A673 (cell line): ENCODE measurements around the gene UQCRFS1. TPM values are rescaled to one million over a fixed set of nuclear protein-coding genes. Genes with fewer than 3 reads are reported as not detected.

ENCODE experiments used
- BruUV-seq: library from RNA; stranded (reverse); fragments of 400-500 nt; replicated peaks from 2 replicates; lab custom pipeline; 2021; lab: Mats Ljungman, UMichigan
- CTCF ChIA-PET: fragments of 300-600 bp; sonication (Branson Sonifier 250); formaldehyde crosslinking; loops from one replicate; lab custom pipeline; 2022; ENCODE audit warnings: antibody characterized with exemption; lab: Charles Lee
- POLR2A ChIA-PET: fragments of 300-600 bp; sonication (Branson Sonifier 250); formaldehyde crosslinking; loops from one replicate; lab custom pipeline; 2022; ENCODE audit warnings: antibody characterized with exemption; ENCODE audit not compliant: low non-redundant PET; lab: Charles Lee
- DNase-seq: peaks from one replicate; pipeline ENCODE4 v3.0.0-alpha.2; 2015; ENCODE audit warnings: low spot score
- H3K27ac ChIP-seq: fragments of 200-600 bp; sonication (generic); 2 replicates; pipeline ENCODE4 v1.5.1; 2016; ENCODE audit warnings: mixed run types, low read depth, mild to moderate bottlenecking, mixed read lengths, antibody characterized with exemption, low read length; ENCODE audit not compliant: poor library complexity, severe bottlenecking
- H3K27me3 ChIP-seq: fragments of 200-600 bp; sonication (generic); replicated peaks from 2 replicates; pipeline ENCODE4 v1.6.1; 2017; ENCODE audit warnings: mixed run types, low read depth, mild to moderate bottlenecking, mixed read lengths, antibody characterized with exemption, low read length; ENCODE audit not compliant: insufficient read depth, poor library complexity
- H3K36me3 ChIP-seq: fragments of 200-600 bp; sonication (generic); 2 replicates; pipeline ENCODE4 v1.6.1; 2016; ENCODE audit warnings: mixed run types, mild to moderate bottlenecking, mixed read lengths, antibody characterized with exemption, low read length; ENCODE audit not compliant: insufficient read depth, poor library complexity, severe bottlenecking
- H3K4me1 ChIP-seq: fragments of 200-600 bp; sonication (generic); 2 replicates; pipeline ENCODE4 v1.6.1; 2017; ENCODE audit warnings: mixed run types, mild to moderate bottlenecking, mixed read lengths, antibody characterized with exemption, low read length; ENCODE audit not compliant: insufficient read depth, poor library complexity, severe bottlenecking
- H3K4me3 ChIP-seq: fragments of 200-600 bp; sonication (generic); 2 replicates; pipeline ENCODE4 v1.5.1; 2016; ENCODE audit warnings: low read depth, mixed run types, mild to moderate bottlenecking, mixed read lengths, low read length; ENCODE audit not compliant: poor library complexity, severe bottlenecking
- H3K9me3 ChIP-seq: fragments of 200-600 bp; sonication (generic); 2 replicates; pipeline ENCODE4 v1.6.1; 2016; ENCODE audit warnings: mixed run types, low read depth, mild to moderate bottlenecking, mixed read lengths, antibody characterized with exemption, low read length; ENCODE audit not compliant: poor library complexity, severe bottlenecking
- EZH2 ChIP-seq: fragments of 200-600 bp; sonication (generic); IDR thresholded peaks from 2 replicates; pipeline ENCODE4 v1.6.1; 2017; ENCODE audit warnings: borderline replicate concordance, low read depth, mild to moderate bottlenecking, mixed read lengths, antibody characterized with exemption, low read length; ENCODE audit not compliant: poor library complexity, severe bottlenecking
- intact Hi-C: fragments of 100-400 bp; cut with micrococcal nuclease; formaldehyde crosslinking; loops from one replicate; pipeline ENCODE4 v1.10.0; 2022; ENCODE audit not compliant: unreplicated experiment
- total RNA-seq: library from RNA; stranded (reverse); gene quantifications from 2 replicates; pipeline ENCODE4 v1.2.3, GENCODE V29; 2021
- TF ChIP-seq, protein P1 (sequence below): fragments of 300-800, 200-600 bp; sonication (generic); conservative IDR thresholded peaks from 2 replicates; pipeline ENCODE4 v1.5.1; 2017; ENCODE audit warnings: low read depth, mild to moderate bottlenecking, antibody characterized with exemption, low read length, moderate library complexity, mixed read lengths

Gene UQCRFS1
- total RNA-seq, 1 experiment from 2014 or later: 47.3 TPM

DNA sequence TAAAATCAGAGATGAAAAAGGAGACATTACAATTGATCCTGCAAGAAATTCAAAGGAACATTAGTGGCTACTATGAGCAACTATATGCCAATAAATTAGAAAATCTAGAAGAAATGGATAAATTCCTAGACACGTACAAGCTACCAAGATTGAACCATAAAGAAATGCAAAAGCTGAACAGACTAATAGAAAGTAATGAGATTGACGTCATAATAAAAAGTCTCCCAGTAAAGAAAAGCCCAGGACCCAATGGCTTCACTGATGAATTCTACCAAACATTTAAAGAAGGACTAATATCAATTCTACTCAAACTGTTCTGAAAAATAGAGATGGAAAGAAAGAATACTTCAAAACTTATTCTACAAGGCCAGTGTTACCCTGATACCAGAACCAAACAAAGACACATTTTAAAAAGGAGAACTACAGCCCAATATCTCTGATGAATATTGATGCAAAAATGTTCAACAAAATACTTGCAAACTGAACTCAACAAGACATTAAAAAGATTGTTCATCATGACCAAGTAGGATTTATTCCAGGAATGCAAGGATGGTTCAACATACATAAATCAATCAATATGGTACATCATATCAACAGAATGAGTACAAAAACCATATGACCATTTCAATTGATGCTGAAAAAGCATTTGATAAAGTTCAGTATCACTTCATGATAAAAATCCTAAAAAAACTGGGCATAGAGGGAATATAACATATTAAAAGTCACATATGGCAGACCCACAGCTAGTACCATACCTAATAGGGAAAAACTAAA, 35.8 kb downstream of the UQCRFS1 start:
- no TSS peak for BruUV-seq
- Histone ChIP-seq H3K4me1 (no peaks in the 10 kb centered on the region), H3K27me3 (no peaks in the 10 kb centered on the region), H3K4me3 (no peak overlapping the region), H3K36me3 (no peaks in the 10 kb centered on the region), H3K27ac (no peak overlapping the region), H3K9me3 (peaks cover 35% of the 10 kb centered on the region)
- TF ChIP-seq, protein P1, sequence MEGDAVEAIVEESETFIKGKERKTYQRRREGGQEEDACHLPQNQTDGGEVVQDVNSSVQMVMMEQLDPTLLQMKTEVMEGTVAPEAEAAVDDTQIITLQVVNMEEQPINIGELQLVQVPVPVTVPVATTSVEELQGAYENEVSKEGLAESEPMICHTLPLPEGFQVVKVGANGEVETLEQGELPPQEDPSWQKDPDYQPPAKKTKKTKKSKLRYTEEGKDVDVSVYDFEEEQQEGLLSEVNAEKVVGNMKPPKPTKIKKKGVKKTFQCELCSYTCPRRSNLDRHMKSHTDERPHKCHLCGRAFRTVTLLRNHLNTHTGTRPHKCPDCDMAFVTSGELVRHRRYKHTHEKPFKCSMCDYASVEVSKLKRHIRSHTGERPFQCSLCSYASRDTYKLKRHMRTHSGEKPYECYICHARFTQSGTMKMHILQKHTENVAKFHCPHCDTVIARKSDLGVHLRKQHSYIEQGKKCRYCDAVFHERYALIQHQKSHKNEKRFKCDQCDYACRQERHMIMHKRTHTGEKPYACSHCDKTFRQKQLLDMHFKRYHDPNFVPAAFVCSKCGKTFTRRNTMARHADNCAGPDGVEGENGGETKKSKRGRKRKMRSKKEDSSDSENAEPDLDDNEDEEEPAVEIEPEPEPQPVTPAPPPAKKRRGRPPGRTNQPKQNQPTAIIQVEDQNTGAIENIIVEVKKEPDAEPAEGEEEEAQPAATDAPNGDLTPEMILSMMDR: no peak
- TF ChIP-seq EZH2: no peak
- intact Hi-C loops: no loop called here
- DNase-seq: no peak
- ChIA-PET POLR2A (no interaction called here), CTCF (no interaction called here)

DNA sequence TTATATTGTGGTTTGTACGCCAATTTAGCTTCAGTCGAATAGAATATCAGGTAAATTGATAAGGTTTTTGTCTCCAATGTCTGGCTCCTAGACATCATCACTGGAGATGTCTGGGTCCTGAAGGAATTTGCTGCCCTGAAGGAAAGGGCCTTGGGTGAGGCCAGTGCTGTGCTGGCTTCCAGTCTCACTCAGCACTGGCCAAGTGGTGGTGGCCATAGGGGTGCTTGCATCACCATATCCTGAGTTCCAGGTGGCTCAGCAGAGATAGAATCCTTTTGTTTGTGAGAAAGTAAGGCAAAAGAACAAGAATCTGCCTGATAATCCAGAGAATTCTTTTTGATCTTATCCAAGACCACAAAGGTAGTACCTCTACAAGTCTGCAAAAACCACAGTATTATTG, 39.1 kb downstream of the UQCRFS1 start:
- ChIA-PET CTCF (no interaction called here), POLR2A (no interaction called here)
- no peak for DNase-seq
- intact Hi-C loops: no loop called here
- TF ChIP-seq EZH2: no peak
- TF ChIP-seq, protein P1: no peak
- Histone ChIP-seq H3K9me3 (peaks cover 46% of the 10 kb centered on the region), H3K27ac (no peak overlapping the region), H3K4me1 (no peaks in the 10 kb centered on the region), H3K27me3 (no peaks in the 10 kb centered on the region), H3K36me3 (no peaks in the 10 kb centered on the region), H3K4me3 (no peak overlapping the region)
- no TSS peak for BruUV-seq

- Histone ChIP-seq H3K4me3 (no peak overlapping the region), H3K4me1 (no peaks in the 10 kb centered on the region), H3K27ac (no peak overlapping the region), H3K9me3 (peaks cover 40% of the 10 kb centered on the region), H3K27me3 (no peaks in the 10 kb centered on the region), H3K36me3 (no peaks in the 10 kb centered on the region)
- POLR2A ChIA-PET: no interaction called here
- no peak for DNase-seq
- TF ChIP-seq, protein P1: no peak
- no peak for TF ChIP-seq EZH2
- no TSS peak for BruUV-seq
- CTCF ChIA-PET: no interaction called here
- intact Hi-C loops: no loop called here
Measured at GRCh38 chr19:29172302-29172701, 40.6 kb downstream of the UQCRFS1 start.
